Inferior parietal cortex (tissue), 1 donor: ENCODE data around the gene DNM2.
"Not testable (repeated sequence)": the region's sequence is repeated elsewhere in the genome, so short reads cannot be mapped to it uniquely, and the experiment has no call there.

ENCODE experiments used
- DNase-seq: peaks from one replicate; pipeline ENCODE4 v3.0.0-alpha.2; 2016; ENCODE audit errors: extremely low spot score

The DNM2 gene

DNA sequence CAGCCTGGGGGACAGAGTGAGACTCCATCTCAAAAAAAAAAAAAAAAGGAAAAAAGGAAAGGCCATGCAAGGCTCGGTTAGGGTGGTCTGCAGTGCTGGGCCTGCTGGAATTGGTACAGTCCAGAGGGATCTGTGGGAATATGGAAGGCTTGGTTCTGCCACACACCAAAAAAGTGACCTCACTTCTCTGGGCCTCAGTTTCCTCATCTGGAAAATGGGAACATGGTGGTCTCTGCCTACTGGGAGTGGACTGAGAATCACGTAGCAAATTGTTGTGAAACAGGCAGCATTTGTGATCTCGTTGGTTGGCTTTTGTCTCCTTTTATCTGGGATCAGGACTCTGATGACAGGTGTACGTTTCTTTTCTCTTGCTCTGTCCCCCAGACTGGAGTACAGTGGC, 7.5 kb downstream of the DNM2 start:
- no peak for DNase-seq

DNA sequence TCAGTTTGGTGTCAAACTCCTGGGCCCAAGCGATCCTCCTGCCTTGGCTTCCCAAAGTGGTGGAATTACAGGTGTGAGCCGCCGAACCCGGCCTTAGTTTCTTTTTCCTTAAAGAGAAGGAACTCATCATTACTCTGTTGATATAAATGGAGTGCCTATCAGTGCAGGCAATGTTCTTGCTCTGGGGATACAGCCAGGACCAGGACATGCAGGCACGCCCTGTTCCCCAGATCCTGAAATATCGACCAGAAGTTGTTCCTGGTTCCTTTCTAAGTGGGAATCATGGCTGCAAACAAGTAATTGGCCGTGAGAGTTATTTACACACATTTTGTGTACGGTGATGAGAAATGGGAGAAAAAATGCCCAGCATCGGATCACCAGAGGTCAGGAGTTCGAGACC, 8.4 kb downstream of the DNM2 start:
- no peak for DNase-seq

DNA sequence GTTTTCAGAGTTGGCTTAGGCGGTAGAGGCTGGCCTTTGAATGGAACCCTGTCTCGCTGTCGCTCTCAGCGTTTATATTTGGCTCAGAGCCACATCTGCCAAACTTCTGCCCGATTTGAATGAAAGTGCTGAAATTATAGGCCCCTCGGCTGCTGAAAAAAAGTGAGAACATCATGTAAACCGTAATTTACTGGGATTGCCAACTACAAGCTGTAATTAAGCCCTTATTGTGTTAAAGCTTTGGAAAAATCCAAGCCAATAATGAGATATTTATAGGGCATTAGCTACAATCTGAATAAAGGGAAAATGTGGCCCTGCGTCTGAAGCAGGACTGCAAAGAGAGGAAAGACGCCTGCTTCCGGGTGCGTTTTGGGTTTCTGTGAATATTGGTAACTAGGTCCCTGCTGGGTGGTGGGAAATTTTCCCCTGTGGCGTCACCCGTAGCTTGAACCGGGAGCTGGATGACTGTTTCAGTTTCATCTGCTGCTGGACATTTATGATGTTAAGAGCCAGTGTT, 9.9 kb downstream of the DNM2 start:
- peak; percentile 72 for DNase-seq

DNA sequence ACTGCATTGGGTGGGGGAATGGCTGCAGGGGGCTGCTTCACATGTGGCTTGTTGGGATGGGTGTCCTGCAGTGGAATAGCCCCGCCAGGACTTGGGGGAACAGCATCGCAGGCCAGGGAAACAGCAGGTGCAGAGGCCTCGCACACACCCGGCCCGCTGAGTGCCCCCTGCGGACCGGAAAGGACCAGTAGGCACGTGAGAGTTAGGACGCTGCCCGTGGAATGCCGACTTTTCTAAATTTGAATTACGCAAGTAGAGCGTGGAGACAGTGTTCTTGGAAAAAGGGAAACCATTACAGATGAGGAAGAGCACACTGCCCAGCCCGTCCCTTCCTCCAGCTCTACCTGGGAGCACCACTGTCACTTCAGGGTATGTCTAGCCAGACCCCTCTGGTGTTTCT, 11.5 kb downstream of the DNM2 start:
- DNase-seq, result no peak

DNA sequence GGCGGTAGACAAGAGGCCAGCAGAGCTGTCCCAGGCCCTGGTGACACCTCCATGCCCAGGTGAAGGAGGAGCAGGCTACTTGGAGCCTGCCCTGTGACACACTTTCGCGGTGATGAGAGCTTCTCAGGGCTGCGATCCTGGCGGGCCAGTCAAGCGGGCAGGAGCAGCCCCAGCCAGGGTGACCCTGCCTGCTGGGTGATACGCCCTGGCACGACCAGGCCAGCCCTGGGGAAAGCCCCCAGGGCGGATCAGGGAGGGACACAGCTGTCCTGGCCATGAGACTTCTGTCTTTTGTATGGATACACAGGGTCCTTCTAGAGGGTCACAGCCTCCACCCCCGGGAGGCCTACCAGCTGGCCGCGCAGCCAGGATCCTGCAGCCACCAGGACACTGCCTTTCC, 13.1 kb downstream of the DNM2 start:
- DNase-seq, result no peak

DNA sequence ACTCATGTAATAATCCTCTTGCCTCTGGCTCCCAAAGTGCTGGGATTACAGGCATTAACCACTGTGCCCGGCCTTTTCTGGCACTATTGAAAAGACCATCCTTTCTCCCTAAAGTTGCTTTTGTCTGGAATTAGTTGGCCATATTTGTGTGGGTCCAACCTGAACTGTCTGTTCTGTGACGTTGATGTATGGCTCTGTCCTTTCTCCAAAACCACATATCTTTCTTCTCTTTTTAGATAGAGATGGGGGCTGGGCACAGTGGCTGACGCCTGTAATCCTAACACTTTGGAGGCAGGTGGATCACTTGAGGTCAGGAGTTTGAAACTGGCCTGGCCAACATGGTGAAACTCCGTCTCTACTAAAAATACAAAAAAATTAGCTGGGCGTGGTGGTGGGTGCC, 17.9 kb downstream of the DNM2 start:
- DNase-seq, result no peak

DNA sequence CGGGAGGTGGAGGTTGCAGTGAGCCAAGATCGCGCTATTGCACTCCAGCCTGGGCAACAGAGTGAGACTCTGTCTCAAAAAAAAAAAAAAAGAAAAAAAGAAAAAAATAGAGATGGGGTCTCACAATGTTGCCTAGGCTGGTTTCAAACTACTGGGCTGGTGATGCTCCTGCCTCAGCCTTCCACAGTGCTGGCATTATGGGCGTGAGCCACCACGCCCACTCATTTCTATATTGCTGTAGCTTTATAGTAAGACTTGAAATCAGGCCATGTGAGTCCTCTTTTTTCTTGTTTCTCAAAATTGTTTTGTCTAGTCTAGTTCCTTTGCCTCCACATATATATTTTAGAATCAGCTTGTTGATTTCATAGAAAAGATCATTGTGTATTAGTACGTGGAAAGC, 18.3 kb downstream of the DNM2 start:
- DNase-seq, result no peak

DNA sequence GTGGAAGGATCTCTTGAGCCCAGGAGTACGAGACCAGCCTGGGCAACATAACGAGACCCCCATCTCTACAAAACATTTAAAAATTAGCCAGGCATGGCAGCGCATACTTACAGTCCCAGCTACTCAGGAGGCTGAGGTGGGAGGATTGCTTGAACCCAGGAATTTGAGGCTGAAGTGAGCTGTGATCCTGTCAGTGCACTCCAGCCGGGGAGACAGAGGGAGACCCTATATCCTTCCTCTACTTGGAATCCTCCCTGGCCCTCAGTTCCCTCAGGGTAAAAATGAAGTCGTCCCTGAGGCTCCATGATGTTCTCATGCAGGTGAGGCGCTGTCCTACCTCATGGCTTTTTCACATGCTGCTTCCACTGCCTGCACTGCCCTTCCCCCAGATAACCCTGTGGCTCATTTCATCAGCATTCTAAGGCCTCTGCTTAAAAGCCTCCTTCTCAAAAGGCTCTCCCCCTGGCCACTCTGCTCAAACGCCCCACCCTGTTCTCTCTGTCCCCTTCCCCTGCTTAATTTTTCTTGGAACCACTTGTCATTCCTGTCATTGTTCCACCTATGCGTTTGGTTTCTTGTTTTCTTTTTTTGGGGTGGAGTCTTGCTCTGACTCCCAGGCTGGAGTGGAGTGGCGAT, 19.2 kb downstream of the DNM2 start:
- DNase-seq, result no peak

DNA sequence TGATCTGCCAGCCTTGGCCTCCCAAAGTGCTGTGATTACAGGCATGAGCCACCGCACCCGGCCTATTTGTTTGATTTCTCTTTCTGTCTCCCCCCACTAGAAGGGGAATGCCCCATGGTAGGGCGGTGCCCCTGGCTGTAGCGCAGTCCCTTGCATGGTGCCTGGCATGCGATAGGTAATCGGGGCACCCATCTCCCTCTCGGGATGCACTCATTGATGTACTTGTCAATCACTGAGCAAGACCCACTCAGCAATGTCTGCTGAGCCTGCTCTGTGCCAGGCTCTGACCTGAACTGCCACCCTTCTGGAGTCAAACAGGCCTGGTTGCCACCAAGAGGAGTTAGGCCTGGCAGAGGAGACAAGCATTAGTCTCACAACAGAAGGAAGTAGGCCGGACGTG, 19.8 kb downstream of the DNM2 start:
- DNase-seq, result no peak

DNA sequence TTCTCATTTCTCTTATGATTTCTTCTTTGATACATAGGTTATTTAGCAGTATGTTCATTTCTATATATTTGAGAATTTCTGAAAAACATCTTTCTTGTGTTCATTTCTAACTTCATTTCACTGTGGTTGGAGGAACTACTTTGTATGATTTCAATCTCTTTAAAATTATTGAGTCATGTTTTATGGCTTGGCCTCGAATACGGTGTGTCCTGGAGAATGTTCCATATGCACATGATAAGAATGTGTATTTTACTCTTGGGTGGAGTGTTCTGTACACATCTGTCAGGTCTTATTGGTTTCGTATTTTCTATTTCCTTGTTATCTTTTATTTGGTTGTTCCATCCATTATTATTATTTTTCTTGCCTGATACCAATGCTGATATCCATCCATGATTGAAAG, 22.9 kb downstream of the DNM2 start:
- DNase-seq, result no peak

DNA sequence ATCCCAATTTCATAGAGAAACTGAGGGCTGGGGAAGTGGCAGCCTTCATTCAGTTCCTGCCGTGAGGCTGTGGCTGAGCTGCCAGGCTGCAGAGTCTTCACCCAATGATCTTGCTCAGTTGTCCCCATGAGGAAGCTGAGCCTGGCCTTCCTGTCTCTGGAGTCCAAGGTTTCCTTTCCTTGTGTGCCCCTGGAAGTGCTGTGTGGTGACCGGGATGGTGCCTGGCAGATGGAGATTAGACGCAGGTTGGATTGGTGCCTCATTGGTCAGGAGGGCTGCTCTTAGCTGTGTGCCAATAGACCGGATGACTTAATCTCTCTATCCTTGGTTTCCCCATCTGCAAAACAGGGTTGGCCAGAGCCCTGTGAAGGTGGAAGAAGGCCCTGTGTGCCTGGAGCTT, 24.6 kb downstream of the DNM2 start:
- DNase-seq, result no peak

DNA sequence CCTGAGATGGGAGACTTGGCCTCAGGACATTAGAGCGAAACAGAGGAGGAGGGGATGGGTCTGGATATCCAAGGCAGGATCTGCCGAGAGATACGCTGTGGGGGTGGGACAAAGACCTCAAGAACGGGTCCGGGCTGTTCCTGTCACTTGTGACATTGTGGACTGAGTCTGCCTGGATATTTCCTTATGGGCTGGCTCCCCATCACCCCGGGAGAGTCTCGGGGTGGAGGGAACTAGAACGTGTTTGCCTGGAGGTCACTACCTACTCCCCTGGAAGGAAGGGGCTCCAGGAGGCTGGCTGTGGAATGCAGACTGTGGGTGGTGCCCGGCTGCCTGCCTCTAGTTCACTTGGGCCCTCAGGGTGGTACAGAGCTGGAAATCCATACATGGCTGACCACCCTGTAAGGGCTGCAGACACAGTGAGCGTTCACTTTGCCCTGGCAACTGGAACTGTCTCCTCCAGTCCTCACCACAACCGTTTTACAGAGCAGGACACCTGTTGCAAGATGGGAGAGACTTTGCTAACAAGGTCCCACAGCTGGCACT, 26.4 kb downstream of the DNM2 start:
- no peak for DNase-seq

DNA sequence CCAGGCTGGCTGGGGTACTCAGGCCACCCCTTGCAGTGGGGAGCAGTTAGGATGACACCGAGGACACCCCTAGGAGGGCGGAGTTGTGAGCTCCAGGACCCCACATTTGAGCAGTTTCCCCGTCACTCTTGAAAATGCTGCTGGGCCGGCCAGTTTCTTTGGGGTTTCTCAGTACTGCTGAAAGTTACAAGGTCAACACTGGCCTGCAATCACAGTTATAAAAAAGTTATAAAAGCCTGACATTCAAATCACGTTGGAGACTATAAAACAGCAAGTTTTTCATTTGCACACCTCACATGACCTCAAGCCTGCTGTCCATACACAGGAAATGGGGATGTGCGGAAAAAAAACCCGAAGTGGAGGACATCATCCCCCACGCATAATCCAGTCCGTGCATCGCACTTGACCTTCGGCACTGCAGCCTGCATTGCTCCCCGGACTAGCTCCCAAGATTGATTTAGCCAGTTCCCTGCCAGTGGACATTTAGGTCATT, 27.0 kb downstream of the DNM2 start:
- no peak for DNase-seq

DNA sequence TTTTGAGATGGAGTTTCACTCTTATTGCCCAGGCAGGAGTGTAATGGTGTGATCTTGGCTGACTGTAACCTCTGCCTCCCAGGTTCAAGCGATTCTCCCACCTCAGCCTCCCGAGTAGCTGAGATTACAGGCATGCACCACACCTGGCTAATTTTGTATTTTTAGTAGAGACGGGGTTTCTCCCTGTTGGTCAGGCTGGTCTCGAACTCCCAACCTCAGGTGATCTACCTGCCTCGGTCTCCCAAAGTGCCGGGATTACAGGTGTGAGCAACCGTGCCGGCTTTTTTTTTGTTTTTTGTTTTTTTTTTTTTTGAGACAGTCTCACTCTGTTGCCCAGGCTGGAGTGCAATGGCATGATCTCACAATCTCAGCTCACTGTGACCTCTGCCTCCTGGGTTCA, 28.6 kb downstream of the DNM2 start:
- DNase-seq, result not testable (repeated sequence)

DNA sequence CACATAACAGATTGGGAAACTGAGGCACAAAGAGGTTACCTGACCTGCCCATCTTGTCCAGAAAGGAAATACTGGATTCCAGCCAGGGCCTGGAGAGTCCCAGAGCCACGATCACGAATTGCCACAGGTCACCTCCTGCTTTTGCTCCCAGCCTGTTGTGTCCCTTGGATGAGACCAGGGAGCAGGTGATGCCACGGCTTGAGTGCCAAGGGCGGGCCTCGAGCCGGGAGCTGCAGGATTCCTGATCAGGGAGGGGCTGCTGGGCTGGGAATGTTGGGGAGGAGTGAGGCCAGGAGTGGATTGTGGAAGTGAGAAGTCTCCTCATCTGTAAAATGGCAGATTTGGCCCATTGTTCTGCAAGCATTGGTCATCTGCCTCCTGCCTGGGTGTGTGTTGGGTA, 29.4 kb downstream of the DNM2 start:
- no peak for DNase-seq

DNA sequence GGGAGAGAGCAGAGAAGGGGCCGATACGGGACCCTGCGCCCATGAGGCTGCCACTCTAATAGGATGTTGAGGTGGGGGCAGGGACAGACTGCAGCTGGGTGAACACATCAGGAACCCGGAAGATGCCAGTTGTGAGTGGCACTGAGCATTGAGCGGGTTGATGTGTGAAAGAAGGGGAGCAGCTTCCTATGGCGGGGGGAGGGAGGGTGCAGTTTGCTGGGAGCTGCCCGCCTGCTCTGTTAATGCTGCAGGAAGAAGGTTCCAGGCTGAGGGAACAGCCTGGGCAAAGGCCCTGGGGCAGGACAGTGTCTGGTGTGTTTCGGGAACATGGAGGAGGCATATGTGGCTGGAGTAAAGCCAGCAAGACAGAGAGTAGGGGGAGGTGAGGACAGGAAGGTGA, 29.8 kb downstream of the DNM2 start:
- DNase-seq, result no peak

DNA sequence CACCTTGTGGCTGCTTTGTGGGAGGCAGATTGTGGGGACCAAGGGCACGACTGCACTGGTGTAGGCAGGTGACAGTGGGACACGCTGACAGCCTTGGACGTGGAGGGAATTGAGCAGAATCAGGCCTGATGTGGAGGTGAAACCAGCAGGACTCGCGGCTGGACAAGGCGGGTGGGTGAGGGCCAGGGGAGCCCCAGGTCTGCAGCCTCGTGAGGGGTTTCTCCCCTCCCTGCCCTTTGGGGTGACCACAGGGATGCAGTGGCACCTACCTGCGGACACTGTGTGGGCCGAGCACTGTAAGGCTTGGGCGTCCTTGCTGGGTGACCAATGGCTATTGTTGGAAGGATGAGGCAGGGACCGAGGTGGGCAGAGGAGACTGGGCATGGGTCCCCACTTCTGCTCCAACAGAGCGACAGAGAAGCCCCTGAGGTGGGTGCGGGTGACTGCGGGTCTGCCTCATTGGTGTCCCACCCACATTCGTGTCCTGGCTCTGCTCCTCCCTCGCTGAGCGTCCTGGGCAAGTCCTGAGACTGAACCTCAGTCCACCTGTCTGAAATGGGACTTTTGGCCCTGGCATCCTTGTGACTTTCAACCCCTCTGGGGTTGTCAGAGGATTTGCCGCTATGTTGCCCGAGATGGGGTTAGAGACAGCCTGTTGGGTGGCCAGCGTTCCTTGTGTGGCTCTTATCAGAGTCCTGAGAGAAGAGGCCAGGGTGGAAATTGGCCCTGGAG, 30.5 kb downstream of the DNM2 start:
- no peak for DNase-seq

DNA sequence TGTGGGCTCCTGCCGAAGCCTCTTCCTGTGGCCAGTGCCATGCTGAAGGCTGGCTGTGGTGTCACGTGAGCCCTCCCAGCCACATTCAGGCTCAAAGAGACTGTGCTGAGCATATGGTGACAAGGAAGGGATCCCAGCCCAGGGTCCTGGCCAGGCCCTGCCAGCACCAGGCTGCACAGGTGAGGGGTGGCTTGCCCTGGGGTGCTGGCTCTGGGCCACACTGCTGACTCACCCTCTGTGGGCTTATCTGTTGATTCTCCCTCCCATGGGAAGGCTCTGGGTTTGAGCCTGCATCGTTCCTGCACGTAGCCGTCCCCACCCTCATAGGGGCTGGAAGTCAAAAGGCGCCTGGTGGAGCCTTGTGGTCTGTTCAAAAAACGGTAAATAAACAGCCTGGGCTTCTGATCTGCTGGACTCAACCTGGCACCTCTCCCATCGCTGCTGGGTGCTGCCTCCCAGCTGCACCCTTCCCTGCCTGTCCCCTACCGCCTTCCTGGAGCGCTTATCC, 31.1 kb downstream of the DNM2 start:
- no peak for DNase-seq

DNA sequence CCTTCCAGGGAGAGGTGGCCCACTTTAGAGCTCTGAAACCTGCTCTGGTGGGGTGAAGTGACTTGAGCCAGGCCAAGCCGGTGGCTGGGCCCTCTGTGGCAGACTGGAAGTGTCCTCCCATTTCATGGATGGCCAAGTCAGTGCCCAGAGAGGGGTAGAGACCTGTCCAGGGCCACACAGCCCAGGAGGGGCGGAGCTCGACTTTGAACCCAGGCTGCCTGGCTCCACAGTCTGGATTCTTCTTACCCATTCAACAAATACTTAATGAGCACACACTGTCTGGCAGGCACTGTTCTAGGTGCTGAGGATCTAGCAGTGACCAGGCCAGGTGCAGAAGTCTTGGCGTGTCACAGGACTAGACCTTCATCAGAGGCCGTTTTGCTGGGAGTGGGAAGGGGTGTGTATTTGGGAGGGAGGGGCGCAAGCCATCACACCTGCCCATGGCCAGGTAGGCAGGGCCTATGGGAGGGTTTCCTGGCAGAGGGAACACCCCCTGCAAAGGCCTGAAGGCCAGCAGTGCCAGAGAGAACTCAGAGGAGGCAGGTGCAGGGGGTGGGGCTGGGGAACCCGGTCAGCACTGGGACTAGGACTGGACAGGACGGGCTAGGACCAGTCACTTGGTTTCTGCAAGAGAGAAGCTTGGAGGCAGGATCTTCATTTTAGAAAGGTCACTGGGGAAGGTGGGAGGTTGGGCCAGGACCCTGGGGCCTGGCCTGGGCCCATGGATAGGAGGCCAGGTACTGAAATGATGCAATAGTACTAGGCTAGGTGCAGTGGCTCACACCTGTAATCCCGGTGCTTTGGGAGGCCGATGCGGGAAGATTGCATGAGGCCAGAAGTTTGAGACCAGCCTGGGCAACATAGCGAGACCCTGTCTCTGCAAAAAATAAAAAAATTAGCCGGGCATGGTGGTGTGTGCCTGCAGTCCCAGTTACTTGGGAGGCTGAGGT, 31.8 kb downstream of the DNM2 start:
- DNase-seq, result no peak

DNA sequence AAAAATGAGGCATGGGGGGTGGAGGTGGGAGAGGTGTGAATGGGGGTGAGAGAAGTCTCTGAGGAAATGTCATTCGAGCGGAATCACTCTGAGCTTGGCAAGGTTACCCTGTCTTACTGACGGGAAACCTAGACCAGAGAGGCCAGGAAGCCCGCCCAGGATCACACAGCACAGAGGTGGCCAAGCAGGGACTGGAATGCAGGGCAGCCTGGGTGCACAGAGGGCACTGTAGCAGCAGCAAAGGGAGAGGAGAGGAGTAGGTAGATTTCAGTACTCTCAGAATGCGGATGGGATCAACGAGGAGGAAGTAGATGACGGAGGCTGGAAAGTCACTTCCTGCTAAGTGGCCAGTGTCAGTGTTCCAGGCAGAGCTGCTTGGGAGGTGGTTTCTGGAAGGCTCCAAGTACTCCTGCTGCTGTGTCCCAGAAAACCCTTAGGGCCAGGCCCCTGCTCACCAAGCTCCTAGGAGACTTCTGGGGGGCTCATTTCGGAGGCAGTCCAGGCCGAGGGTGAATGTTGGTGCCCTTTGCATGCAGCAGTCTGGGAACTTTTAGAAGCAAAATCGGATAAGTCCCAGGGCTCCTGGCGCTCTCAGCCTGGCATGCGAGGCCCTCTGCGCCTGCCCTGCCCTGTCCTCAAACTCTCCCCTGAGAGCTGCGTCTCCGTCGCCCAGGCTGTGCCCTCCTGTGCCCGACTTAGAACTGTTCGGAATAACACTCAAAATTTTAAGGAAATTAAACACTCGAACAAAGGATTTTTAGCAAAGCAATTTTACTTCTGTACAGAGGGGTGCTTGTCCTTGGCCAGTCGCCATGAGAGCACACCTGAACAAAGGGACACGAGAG, 33.5 kb downstream of the DNM2 start:
- no peak for DNase-seq
